ENCODE results near the gene MEIS3.

MEIS3 gene

GRCh38 chr19:47419030-47419783, at the start of gene MEIS3:
TSS of gene MEIS3 (minus strand) at chr19:47419527. CDS start at chr19:47419081, 446 bp downstream.
- no peak for DNase-seq

GRCh38 chr19:47467914-47468313, 48.6 kb upstream of the MEIS3 start:
- no peak for DNase-seq

GRCh38 chr19:47465957-47466356, 46.6 kb upstream of the MEIS3 start:
- DNase-seq, result no peak

GRCh38 chr19:47464675-47465419, 45.5 kb upstream of the MEIS3 start:
- no peak for DNase-seq

- DNase-seq, result no peak
These were observed 42.5 kb upstream of the MEIS3 start for GRCh38 chr19:47461876-47462275.

GRCh38 chr19:47459477-47459876, 40.1 kb upstream of the MEIS3 start:
- no peak for DNase-seq

GRCh38 chr19:47458672-47459071, 39.3 kb upstream of the MEIS3 start:
- DNase-seq, result no peak

GRCh38 chr19:47456721-47457474, 37.6 kb upstream of the MEIS3 start:
- DNase-seq, result no peak

- DNase-seq, result no peak
These were observed 31.2 kb upstream of the MEIS3 start for GRCh38 chr19:47450478-47450877.

GRCh38 chr19:47448360-47448727, 29.0 kb upstream of the MEIS3 start:
- DNase-seq, result no peak

GRCh38 chr19:47447470-47448359, 28.4 kb upstream of the MEIS3 start:
- peak; percentile 84 for DNase-seq

GRCh38 chr19:47446534-47447469, 27.5 kb upstream of the MEIS3 start:
- DNase-seq, result peak; percentile 87

- DNase-seq, result no peak
These were observed 26.6 kb upstream of the MEIS3 start for GRCh38 chr19:47445937-47446402.

GRCh38 chr19:47445527-47445926, 26.2 kb upstream of the MEIS3 start:
- no peak for DNase-seq

- DNase-seq, result no peak
These were observed 25.1 kb upstream of the MEIS3 start for GRCh38 chr19:47444388-47444821.

GRCh38 chr19:47443331-47443730, 24.0 kb upstream of the MEIS3 start:
- no peak for DNase-seq

GRCh38 chr19:47438793-47439220, 19.5 kb upstream of the MEIS3 start:
- DNase-seq, result no peak

- DNase-seq, result no peak
These were observed 18.2 kb upstream of the MEIS3 start for GRCh38 chr19:47437500-47437899.

GRCh38 chr19:47436712-47437401, 17.5 kb upstream of the MEIS3 start:
- peak; percentile 20 for DNase-seq

- no peak for DNase-seq
These were observed 16.6 kb upstream of the MEIS3 start for GRCh38 chr19:47435883-47436417.
